COLO668 (cell line): ENCODE results near the gene DCAF4L1.

Experiments used
- DNase-seq: peaks from one replicate; lab custom pipeline; 2025; ENCODE audit not compliant: unreplicated experiment; lab: John Stamatoyannopoulos, UW

The DCAF4L1 gene, protein sequence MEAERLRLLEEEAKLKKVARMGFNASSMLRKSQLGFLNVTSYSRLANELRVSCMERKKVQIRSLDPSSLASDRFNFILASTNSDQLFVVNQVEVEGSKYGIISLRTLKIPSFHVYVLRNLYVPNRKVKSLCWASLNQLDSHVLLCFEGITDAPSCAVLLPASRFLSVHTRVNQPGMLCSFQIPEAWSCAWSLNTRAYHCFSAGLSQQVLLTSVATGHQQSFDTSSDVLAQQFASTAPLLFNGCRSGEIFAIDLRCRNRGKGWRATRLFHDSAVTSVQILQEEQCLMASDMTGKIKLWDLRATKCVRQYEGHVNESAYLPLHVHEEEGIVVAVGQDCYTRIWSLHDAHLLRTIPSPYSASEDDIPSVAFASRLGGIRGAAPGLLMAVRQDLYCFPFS

DNA sequence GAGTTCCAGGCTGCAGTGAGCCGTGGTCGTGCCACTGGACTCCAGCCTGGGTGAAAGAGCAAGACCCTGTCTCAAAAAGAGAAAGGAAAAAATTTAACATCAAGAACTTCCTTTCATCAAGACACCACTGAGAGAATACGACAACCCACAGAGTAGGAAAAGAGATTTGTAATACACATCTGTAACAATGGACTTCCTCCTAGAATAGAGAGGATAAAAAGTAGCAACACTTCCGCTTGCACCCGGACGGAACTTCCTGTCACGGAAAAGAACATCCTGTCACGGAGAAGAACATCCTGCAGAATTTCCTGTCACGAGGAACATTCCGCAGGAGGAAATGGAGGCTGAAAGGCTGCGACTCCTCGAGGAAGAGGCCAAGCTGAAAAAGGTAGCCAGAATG lies at the start of gene DCAF4L1:
Gene DCAF4L1, plus strand, starts transcription at position 301 of the 400 bp plus-strand sequence. Its CDS starts 37 bp downstream, at position 338.
- DNase-seq, result no peak

DNA sequence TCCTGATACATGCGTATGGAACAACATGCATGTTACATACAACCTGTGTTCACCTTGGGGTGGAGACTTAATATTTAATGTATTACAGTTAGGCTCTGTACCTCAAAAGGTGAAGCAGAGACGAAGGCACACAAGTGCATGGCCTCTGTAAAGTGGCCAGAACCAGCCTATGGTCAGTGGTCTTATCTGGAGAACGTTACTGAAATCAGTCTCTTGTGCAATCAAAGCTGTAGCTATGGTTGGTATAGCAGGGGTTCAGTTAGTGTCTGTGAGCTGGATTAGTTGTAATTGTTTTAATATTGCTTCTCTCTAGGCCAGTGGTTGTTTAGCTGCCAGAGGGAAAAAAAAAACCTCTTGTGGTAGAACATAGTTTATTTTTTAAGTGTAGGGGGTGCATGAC lies 48.6 kb upstream of the DCAF4L1 start:
- DNase-seq, result no peak

DNA sequence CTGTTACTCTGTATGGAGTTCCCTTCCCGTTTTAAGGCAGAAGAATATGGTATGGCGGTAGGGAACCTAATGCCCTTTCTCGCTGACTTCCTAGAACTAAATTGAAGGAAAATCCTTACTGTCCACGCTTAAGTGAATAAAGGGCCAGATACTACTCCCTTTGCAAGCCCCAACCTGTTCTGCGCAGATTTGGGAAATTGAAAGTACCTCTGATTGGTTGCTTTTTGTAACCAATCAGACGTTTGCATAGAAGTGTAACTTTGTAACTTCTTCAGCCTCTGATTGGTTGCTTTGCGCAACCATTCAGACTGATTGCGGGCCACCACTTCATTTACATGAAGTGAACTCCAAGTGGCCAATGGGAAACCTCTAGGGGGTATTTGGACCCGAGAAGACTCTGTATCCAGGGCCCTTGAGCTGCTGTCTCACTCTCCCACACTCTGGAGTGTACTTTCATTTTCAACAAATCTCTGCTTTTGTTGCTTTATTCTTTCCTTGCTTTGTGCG lies 47.5 kb upstream of the DCAF4L1 start:
- DNase-seq, result no peak

DNA sequence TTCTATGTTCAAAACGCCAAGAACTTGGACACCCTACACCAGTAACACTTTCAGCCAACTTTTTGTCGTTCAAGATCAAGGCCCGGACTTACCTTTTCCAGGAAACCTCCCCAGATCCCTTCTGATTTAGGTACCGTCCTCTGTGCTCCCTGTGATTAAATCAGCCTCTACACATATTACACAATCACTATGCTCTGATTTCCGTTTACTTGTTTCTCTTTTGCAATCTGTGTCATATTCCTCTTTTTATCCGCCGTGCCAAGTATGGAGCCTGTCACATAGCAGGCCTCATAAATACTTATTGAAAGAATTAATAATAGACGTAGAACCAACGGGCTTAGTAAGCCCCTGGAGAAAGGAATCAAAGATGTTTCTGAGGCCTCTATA lies 47.0 kb upstream of the DCAF4L1 start:
- DNase-seq, result no peak

DNA sequence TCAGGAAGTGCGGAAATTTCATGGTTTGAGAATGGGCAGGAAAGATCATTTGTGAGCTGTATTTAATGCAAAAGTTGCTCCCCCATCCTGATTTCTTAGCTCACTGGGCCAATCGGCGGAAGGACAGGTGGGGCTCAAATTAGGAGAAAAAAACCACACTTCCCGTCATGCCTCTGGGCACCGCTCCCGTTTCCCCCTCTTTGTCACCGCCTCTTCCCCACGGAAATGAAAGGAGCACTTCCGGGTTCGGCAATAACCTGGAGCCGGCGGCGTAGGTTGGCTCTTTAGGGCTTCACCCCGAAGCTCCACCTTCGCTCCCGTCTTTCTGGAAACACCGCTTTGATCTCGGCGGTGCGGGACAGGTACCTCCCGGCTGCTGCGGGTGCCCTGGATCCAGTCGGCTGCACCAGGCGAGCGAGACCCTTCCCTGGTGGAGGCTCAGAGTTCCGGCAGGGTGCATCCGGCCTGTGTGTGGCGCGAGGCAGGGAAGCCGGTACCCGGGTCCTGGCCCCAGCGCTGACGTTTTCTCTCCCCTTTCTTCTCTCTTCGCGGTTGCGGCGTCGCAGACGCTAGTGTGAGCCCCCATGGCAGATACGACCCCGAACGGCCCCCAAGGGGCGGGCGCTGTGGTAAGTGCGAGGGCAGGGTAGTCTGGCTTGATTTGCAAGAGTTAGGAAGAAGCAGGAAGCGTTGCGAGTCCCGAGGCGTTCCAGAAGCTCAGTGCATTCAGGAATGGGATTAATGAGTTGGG lies 46.5 kb upstream of the DCAF4L1 start, which contains the start of gene TMEM33:
Gene TMEM33, plus strand, starts transcription at position 529 of the 751 bp plus-strand sequence. Its CDS starts 56 bp downstream, at position 585.
- DNase-seq, result peak; percentile 87

DNA sequence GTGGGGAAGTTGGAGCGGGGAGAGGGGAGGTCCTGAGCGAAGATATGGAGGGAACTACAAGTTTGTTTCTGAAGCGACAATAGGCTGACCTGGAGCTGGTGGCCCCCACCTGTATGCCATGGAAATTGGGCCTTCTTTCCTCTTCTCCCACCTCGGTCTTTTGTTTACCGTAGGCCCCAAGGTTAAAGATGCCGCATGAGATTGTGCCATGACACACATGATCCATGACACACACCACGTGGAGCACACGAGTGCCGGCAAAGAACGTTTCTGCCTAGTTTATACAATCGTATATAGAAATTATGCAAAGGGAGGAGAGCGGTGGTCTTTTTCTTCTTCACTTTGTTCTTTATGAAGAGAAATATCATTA lies 45.9 kb upstream of the DCAF4L1 start:
- peak; percentile 58 for DNase-seq

DNA sequence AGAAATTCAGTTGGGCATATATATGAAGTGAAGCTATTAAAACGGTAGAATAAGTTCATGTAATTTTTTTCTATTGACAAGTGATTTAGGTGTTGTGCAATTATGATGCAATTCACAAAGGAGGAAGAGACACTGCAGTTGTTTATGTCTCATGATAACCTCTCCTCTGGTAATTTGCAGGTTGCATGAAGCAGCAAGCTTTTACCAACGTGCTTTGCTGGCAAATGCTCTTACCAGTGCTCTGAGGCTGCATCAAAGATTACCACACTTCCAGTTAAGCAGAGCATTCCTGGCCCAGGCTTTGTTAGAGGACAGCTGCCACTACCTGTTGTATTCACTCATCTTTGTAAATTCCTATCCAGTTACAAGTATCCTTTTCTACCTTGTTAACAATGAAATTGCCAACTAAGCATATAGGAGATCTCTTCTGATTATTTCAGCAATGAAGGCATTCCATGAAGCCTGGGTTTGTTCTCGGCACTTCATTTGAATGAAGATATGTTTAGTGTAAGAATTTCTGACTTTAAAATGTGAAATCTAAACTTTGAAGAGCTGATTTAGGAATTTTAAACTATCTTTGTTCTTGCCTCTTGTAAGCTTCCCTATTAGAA lies 42.4 kb upstream of the DCAF4L1 start:
- DNase-seq, result no peak

DNA sequence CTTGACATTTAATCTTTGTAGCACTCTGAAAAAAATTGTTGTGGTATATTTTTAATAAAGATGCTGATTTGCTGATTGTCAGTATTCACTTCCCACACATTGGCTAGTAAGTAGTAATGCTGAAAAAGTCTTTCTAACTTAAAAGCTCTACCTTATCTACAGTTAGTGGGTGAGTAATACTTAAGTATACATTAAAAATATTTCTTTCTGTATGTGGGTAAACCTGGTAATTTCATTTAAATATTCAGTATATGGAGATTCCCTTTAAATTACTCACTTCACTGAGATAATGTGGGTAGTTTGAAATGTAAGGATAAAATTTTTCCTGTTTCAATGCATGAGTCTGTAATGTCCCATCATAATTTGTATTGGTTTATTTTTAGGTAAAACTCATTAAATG lies 40.7 kb upstream of the DCAF4L1 start:
- no peak for DNase-seq

DNA sequence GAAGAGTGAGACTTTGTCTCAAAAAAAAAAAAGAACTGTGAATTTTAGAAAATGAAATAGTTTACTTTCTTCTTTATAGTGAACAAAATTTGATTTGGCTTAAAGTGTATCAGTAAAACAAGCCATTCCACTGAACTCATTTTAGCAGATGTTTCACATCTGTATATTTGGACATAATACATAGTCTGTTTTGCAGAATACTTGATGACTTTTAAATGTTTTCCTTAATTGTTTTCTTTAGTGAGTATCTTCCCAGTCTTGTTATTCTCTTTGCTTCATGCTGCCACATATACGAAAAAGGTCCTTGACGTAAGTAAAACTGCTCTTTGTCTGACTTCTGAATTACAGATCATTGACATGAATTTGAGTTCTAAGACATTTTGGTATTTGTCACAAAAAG lies 38.0 kb upstream of the DCAF4L1 start:
- no peak for DNase-seq

DNA sequence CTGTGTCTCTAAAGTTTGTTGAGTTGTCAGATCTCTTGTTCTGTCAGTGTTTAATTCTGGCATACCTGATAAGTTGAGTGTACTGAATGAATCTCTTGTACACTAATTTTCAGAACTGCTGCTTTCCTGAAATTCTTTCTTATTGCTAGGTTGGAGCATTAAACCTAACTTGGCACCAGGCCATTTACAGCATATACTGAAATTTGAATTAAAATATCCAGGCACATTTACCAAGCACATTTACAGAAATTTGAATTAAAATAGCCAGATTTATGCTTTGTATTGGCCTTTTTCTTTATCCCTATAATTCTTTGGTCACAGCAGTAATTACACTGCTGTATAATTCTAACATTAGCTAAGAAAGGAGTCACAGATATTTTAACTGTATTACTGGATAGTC lies 37.5 kb upstream of the DCAF4L1 start:
- no peak for DNase-seq

DNA sequence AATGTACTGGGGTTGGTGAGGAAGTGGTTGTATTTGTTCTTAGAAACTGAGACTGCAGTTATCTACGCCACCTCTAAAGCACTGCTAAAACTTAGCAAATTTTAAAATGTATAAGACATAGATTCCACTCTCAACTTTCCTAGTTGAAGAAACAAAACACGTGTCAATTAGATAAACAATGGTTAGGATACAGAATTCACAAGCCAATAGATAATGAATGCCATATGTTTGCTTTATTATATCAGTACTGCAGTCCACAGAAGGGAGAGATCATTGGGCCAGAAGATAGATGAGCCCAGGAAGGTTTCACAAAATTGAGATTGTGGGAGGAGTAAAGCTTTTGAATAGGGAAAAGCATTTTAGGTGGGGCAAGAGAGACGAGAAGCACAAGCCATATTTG lies 32.0 kb upstream of the DCAF4L1 start:
- DNase-seq, result no peak

DNA sequence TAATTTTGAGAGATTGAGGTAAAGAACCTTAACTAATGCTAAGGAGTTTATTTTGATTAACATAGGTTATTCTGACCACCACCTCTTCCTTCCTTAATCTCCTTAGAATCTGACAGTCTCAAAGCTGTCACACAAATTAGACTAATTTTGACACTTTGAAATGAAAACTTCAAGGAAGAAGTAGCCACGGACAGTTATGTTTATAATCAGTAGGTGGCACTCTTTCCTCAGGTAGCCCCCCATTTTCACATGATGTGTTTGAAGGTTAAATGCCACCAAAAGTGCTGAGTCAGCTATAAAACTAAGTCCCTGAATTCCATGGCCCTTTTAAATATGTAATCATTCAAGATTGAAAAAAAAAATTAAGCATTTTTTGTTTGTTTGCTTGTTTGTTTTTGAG lies 23.9 kb upstream of the DCAF4L1 start:
- DNase-seq, result no peak

DNA sequence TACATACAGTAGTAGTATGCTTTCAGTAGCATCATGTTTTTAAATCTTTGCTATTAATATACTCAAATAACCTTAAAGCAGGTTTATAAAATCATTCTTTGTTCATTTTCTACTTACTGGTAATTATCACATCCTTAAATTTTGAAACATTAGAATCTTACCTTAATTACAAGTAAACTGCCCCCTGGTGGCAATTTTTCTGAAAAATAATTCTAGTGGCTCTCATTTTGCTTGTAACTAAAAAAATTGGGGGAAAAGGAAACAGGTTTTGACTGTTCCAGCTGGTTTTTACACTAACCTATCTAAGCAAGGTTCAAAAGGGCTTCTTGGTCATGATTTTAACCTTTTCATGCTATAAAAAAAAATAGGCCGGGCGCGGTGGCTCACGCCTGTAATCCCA lies 18.5 kb upstream of the DCAF4L1 start:
- DNase-seq, result no peak

DNA sequence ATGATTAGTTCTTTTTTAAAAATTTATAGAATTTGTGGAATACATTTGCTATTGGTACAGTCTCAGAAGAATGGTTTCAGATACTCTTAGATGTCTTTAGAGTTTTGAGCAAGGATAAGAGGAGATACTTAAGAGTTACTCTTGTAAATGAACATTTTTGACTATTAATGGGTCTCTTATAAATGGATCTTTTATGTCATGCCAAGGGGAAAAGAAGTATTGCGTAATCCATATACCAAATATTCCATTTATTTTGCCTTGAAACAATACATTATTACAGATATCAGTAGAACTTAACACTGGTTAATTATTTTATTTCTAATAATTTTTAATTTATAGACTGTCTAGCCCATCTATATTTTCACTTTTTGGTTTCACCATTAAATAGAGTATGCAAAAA lies 17.2 kb upstream of the DCAF4L1 start:
- no peak for DNase-seq

DNA sequence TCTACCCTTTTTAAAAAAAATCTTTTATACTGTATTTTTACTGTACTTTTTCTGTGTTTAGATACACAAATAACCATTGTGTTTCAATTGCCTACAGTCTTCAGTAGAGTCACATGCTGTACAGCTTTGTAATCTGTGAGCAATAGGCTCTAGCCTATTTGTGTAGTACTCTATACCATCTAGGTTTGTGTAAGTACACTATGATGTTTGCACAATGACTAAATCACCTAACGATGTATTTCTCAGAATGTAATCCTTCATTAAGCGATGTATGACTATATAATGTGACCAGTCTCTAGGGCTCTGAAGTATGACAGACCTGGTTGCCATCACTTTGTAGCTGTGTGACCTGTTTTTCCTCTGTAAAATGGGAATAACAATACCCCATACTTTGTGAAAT lies 14.2 kb upstream of the DCAF4L1 start:
- DNase-seq, result no peak

DNA sequence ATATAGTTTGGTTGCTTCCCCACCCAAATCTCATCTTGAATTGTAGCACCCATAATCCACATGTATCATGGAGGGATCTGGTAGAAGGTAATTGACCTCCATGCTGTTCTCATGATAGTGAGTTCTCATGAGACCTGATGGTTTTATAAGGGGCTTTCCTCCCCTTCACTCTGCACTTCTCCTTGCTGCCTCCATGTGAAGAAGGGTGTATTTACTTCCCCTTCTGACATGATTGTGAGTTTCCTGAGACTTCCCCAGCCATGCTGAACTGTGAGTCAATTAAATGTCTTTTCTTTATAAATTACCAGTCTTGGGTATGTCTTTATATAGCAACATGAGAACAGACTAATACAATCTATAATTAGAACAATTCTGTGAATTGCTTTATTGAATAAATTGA lies 11.9 kb upstream of the DCAF4L1 start:
- no peak for DNase-seq

DNA sequence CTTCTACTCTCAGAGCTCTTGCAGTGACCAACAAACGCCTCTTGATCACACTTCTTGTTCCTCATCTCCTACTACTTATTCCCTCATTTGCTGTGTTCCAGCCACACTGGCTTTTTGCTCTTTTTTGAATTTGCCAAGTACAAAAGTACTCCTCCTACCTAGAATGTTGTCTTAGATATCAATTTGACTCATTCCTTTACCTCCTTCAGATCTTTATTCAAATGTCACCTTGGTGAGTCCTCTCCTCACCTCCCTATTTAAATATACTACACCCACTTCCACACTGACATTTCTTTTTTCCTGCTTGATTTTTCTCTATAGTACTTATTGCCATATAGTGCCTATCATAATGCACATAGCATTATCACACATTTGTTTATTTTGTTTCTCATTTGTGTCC lies 6.2 kb upstream of the DCAF4L1 start:
- no peak for DNase-seq

DNA sequence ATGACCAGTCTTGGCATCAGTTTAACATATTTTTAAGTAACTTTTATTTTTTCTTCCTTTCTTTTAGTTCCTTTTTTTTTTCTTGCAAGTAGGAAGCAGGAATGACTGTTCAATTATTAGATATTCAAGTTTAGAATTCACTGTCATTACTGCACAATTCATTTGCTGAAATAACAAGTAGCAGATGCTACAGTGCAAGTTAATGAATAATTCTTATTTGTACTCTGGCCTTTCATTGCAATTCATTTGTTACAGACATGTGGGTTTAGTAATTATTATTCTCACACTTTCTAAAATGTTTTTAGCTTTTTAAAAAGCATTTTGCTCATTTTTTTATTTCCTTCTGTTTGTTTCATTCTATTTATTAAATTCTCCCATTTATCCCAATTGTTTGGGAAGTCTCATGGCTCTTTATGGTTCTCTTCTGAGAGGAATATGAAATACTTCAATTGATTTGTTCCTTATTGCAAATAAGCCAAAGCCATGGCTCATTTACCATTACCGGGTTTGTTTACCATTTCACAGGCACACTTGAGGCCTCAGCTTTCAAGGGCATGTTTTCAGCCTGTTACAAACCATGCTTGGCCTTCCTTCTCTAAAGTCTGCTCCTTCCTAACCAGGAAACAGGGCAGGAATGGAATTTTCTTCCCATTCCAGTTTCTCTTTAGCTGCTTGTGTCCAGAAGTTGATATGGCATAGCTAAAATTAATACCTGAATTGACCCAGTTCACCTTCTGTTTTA lies 4.6 kb upstream of the DCAF4L1 start:
- DNase-seq, result peak; percentile 32

DNA sequence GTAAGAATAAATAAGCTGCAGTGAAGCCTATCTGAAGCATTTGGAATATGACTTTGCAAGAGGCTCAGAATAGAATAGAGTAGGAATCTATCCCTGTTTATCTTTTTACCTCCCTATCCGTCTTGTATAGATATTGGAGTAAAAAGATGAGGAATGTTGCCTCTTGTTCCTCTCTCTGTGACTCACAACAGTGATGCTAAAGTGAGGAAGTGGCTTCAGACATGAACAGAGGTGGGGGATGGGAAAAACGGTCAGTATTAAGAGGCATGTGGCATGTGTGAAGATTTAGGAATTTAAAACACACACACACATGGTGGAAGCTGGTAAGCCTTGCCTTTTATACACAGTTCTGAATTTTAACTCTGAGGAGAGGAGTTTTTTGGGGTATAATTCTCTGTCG lies 3.8 kb upstream of the DCAF4L1 start:
- DNase-seq, result no peak

DNA sequence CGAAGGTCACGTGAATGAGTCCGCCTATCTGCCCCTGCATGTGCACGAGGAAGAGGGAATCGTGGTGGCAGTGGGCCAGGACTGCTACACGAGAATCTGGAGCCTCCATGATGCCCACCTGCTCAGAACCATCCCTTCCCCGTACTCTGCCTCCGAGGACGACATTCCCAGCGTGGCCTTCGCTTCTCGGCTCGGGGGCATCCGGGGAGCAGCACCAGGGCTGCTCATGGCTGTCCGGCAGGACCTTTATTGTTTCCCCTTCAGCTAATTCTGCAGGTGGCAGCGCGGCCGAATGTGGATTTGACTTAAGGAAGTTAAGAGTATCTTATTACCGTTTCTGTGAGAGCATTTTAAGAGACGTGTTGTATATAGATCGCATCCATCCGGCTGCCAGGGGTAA lies 1.2 kb downstream of the DCAF4L1 start:
- DNase-seq, result no peak

DNA sequence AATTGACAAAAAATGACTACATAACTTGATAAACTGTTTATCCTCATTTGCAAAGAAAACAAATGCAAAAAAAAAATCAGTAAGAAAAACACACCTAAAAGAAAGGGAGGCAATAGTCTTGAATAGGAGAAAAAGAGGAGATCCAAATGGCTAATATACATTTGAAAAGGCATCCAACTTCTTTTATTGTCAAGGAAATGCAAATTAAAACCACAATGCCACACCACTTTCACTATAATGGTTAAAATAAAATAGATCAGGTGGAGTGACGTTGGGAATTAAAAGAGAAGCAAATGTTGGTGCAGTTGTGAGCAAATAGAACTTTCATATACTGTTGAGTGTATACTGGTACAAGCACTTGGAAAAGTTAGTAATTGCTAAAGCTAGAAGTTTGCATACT lies 3.6 kb downstream of the DCAF4L1 start:
- DNase-seq, result no peak
